ENCODE measurements around the gene RHOF.

The RHOF gene

GRCh38 chr12:121830588-121831265 is 37.2 kb upstream of the RHOF start:
- no peak for DNase-seq (ENCODE audit: low read depth)
- H3K4me3 ChIP-seq (ENCODE audit: control insufficient read depth, low read depth, low read length) = no peak overlapping the region
- no peak for TF ChIP-seq CTCF (IDR thresholded peaks at IDR 0.05; ENCODE audit: control insufficient read depth, insufficient read depth, low read depth, low read length, missing control alignments)

GRCh38 chr12:121830134-121830533 is 36.6 kb upstream of the RHOF start:
- TF ChIP-seq CTCF (IDR thresholded peaks at IDR 0.05; ENCODE audit: control insufficient read depth, insufficient read depth, low read depth, low read length, missing control alignments) = no peak
- DNase-seq (ENCODE audit: low read depth) = no peak
- no peak overlapping the region for H3K4me3 ChIP-seq (ENCODE audit: control insufficient read depth, low read depth, low read length)

- no peak for DNase-seq (ENCODE audit: low read depth)
- no peak for TF ChIP-seq CTCF (IDR thresholded peaks at IDR 0.05; ENCODE audit: control insufficient read depth, insufficient read depth, low read depth, low read length, missing control alignments)
- H3K4me3 ChIP-seq (ENCODE audit: control insufficient read depth, low read depth, low read length) = no peak overlapping the region
These were observed 35.9 kb upstream of the RHOF start for GRCh38 chr12:121829250-121829918.

GRCh38 chr12:121828826-121829225 is 35.3 kb upstream of the RHOF start:
- no peak for TF ChIP-seq CTCF (IDR thresholded peaks at IDR 0.05; ENCODE audit: control insufficient read depth, insufficient read depth, low read depth, low read length, missing control alignments)
- no peak overlapping the region for H3K4me3 ChIP-seq (ENCODE audit: control insufficient read depth, low read depth, low read length)

GRCh38 chr12:121828306-121828705 is 34.8 kb upstream of the RHOF start:
- DNase-seq (ENCODE audit: low read depth) = no peak
- no peak for TF ChIP-seq CTCF (IDR thresholded peaks at IDR 0.05; ENCODE audit: control insufficient read depth, insufficient read depth, low read depth, low read length, missing control alignments)
- H3K4me3 ChIP-seq (ENCODE audit: control insufficient read depth, low read depth, low read length) = no peak overlapping the region

More at GRCh38 chr12:121828826-121829225, 35.3 kb upstream of the RHOF start:
- DNase-seq (ENCODE audit: low read depth) = no peak

GRCh38 chr12:121827351-121828099 is 34.0 kb upstream of the RHOF start:
- DNase-seq (ENCODE audit: low read depth) = no peak

More at GRCh38 chr12:121827351-121828099, 34.0 kb upstream of the RHOF start:
- H3K4me3 ChIP-seq (ENCODE audit: control insufficient read depth, low read depth, low read length) = no peak overlapping the region
- TF ChIP-seq CTCF (IDR thresholded peaks at IDR 0.05; ENCODE audit: control insufficient read depth, insufficient read depth, low read depth, low read length, missing control alignments) = no peak

Data from AG09309 (cell line).